Tibial nerve (tissue), 3 donors: ENCODE measurements around the gene LRRC73.

Experiments
- CTCF ChIP-seq, 5 experiments: fragments of 200-600 bp in 3 of 5; fragments of 450-650 bp in 2 of 5; sonication (generic) in 3 of 5; IDR thresholded peaks; one replicate each; pipeline ENCODE4 v1.5.1; 2016 to 2019; ENCODE audit warnings: antibody characterized with exemption in 5 of 5, mild to moderate bottlenecking in 3 of 5, moderate library complexity in 2 of 5
- POLR2A ChIP-seq, 2 donors: fragments of 450-650 bp; IDR thresholded peaks; one replicate each; pipeline ENCODE4 v1.6.1; 2017; ENCODE audit warnings: antibody characterized with exemption in 2 of 2, mild to moderate bottlenecking in 2 of 2, moderate library complexity in 2 of 2

DNA sequence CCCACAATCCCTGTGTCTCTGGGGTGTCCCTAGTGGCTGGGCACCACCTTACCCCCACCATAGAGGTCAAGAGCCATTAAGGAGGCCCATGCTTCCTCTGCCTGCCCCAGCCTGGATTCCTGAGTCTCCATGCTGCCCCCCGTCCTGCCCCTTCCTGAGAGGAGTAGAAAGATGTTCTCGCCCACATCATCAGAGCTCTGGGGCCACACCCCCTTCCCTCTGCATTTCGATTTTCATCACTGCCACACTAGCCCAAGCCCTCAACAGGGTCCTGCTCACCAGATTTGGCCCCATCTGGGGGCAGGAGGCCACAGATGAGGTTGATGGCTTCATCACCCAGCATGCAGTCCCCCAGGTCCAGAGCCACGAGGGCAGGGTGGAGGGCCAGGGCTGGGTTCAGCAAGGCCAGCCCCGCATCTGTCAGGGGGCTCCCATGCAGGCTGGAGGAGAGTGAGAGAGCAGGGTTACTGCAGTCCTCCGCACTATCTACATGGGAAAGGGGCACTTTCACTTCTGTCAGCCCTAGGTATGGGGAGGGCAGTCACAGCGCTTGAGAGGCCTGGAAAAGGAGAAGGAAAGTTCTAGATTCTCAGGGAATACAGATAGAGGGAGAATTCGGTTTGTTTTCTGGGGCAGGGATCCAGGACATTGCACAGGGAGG, 1.5 kb downstream of the LRRC73 start:
- TF ChIP-seq CTCF (IDR thresholded peaks at IDR 0.05) (no peak), POLR2A (IDR thresholded peaks at IDR 0.05) (no peak)
